Measurements from ENCODE around the gene HNRNPC. TPM values are rescaled to one million over a fixed set of nuclear protein-coding genes. Genes with fewer than 3 reads are reported as not detected.
A peak's percentile ranks its signal among the peaks of the same experiment; 100 is the strongest.
"Not testable (repeated sequence)": the region's sequence is repeated elsewhere in the genome, so short reads cannot be mapped to it uniquely, and the experiment has no call there.

HNRNPC gene
- total RNA-seq, 1 donor from 2014 or later = 424 TPM

- Mint-ChIP-seq H3K4me3 (ENCODE audit: unreplicated experiment) (no peak overlapping the region), H3K27me3 (ENCODE audit: unreplicated experiment) (no peaks in the 10 kb centered on the region)
- DNase-seq (ENCODE audit: extremely low spot score, unreplicated experiment) = no peak
Measured at GRCh38 chr14:21227150-21227549, 42.1 kb downstream of the HNRNPC start.

GRCh38 chr14:21226467-21226866 lies 42.8 kb downstream of the HNRNPC start:
- no peak overlapping the region for H3K27ac Mint-ChIP-seq (ENCODE audit: unreplicated experiment)
- H3K36me3 Mint-ChIP-seq (ENCODE audit: unreplicated experiment) = peaks cover 69% of the 10 kb centered on the region

More at GRCh38 chr14:21227150-21227549, 42.1 kb downstream of the HNRNPC start:
- no peaks in the 10 kb centered on the region for H3K9me3 Mint-ChIP-seq (ENCODE audit: unreplicated experiment)
- H3K4me1 Mint-ChIP-seq (ENCODE audit: unreplicated experiment) = peaks cover 18% of the 10 kb centered on the region
- no peak for TF ChIP-seq CTCF (IDR thresholded peaks at IDR 0.05)
- peaks cover 67% of the 10 kb centered on the region for H3K36me3 Mint-ChIP-seq (ENCODE audit: unreplicated experiment)
- no peak overlapping the region for H3K27ac Mint-ChIP-seq (ENCODE audit: unreplicated experiment)

GRCh38 chr14:21225164-21225563 lies 44.1 kb downstream of the HNRNPC start:
- not testable (repeated sequence) for H3K27me3 Mint-ChIP-seq (ENCODE audit: unreplicated experiment); H3K9me3 Mint-ChIP-seq (ENCODE audit: unreplicated experiment); H3K27ac Mint-ChIP-seq (ENCODE audit: unreplicated experiment); H3K4me3 Mint-ChIP-seq (ENCODE audit: unreplicated experiment); DNase-seq (ENCODE audit: extremely low spot score, unreplicated experiment)
- Mint-ChIP-seq H3K4me1 (ENCODE audit: unreplicated experiment) (peaks cover 24% of the 10 kb centered on the region), H3K36me3 (ENCODE audit: unreplicated experiment) (peaks cover 66% of the 10 kb centered on the region)

More at GRCh38 chr14:21226467-21226866, 42.8 kb downstream of the HNRNPC start:
- H3K4me3 Mint-ChIP-seq (ENCODE audit: unreplicated experiment) = no peak overlapping the region
- H3K4me1 Mint-ChIP-seq (ENCODE audit: unreplicated experiment) = peaks cover 18% of the 10 kb centered on the region
- no peaks in the 10 kb centered on the region for H3K27me3 Mint-ChIP-seq (ENCODE audit: unreplicated experiment)
- no peaks in the 10 kb centered on the region for H3K9me3 Mint-ChIP-seq (ENCODE audit: unreplicated experiment)
- no peak for DNase-seq (ENCODE audit: extremely low spot score, unreplicated experiment)
- TF ChIP-seq CTCF (IDR thresholded peaks at IDR 0.05) = no peak

- no peak for TF ChIP-seq CTCF (IDR thresholded peaks at IDR 0.05)
- H3K9me3 Mint-ChIP-seq (ENCODE audit: unreplicated experiment) = no peaks in the 10 kb centered on the region
- H3K4me1 Mint-ChIP-seq (ENCODE audit: unreplicated experiment) = peaks cover 52% of the 10 kb centered on the region
- no peak overlapping the region for H3K4me3 Mint-ChIP-seq (ENCODE audit: unreplicated experiment)
- peak overlapping the region; percentile 27 for H3K27ac Mint-ChIP-seq (ENCODE audit: unreplicated experiment)
- H3K36me3 Mint-ChIP-seq (ENCODE audit: unreplicated experiment) = peaks cover 54% of the 10 kb centered on the region
- DNase-seq (ENCODE audit: extremely low spot score, unreplicated experiment) = no peak
- H3K27me3 Mint-ChIP-seq (ENCODE audit: unreplicated experiment) = no peaks in the 10 kb centered on the region
Measured at GRCh38 chr14:21220874-21221477, 48.3 kb downstream of the HNRNPC start.

- Mint-ChIP-seq H3K27me3 (ENCODE audit: unreplicated experiment) (no peaks in the 10 kb centered on the region), H3K36me3 (ENCODE audit: unreplicated experiment) (peaks cover 57% of the 10 kb centered on the region), H3K4me3 (ENCODE audit: unreplicated experiment) (no peak overlapping the region), H3K9me3 (ENCODE audit: unreplicated experiment) (no peaks in the 10 kb centered on the region), H3K27ac (ENCODE audit: unreplicated experiment) (peak overlapping the region; percentile 11), H3K4me1 (ENCODE audit: unreplicated experiment) (peaks cover 52% of the 10 kb centered on the region)
- TF ChIP-seq CTCF (IDR thresholded peaks at IDR 0.05) = no peak
- DNase-seq (ENCODE audit: extremely low spot score, unreplicated experiment) = no peak
Measured at GRCh38 chr14:21219561-21220111, 49.6 kb downstream of the HNRNPC start.
